GM10266 (cell line): ENCODE measurements around the gene DBF4B.

Experiments used
- DNase-seq: peaks from one replicate; pipeline ENCODE4 v3.0.0; 2012; ENCODE audit errors: extremely low spot score
- TF ChIP-seq, protein P1 (sequence below): IDR thresholded peaks from 2 replicates; pipeline ENCODE4 v1.5.1; 2012; ENCODE audit warnings: mild to moderate bottlenecking, low read depth; ENCODE audit not compliant: control insufficient read depth, insufficient read depth; ENCODE audit errors: missing control alignments

The DBF4B gene

DNA sequence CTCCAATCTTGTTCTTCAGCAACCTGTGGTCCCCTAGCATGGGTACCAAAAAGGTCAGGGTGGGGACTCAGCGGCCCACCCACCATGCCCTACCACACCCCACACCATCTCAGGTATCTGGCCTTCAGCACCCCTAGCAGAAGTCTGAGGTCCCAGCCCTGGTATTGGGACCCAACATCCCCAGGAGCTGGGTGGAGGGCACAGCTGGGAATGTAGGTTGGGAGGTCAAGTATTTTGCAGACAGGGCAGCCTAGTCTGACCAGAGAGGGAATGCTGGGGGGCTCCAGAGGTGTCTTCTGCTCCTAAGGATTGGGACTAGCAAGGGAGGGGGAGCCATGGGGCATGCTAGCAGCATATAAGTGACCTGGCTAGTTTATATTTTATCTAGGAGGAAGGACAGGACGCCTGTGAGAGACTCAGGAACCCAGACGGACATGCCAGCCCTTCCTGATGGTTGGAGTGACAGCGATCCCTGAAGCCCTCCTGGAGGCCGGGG lies 49.5 kb downstream of the DBF4B start:
- TF ChIP-seq, protein P1, sequence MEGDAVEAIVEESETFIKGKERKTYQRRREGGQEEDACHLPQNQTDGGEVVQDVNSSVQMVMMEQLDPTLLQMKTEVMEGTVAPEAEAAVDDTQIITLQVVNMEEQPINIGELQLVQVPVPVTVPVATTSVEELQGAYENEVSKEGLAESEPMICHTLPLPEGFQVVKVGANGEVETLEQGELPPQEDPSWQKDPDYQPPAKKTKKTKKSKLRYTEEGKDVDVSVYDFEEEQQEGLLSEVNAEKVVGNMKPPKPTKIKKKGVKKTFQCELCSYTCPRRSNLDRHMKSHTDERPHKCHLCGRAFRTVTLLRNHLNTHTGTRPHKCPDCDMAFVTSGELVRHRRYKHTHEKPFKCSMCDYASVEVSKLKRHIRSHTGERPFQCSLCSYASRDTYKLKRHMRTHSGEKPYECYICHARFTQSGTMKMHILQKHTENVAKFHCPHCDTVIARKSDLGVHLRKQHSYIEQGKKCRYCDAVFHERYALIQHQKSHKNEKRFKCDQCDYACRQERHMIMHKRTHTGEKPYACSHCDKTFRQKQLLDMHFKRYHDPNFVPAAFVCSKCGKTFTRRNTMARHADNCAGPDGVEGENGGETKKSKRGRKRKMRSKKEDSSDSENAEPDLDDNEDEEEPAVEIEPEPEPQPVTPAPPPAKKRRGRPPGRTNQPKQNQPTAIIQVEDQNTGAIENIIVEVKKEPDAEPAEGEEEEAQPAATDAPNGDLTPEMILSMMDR = no peak
- no peak for DNase-seq

DNA sequence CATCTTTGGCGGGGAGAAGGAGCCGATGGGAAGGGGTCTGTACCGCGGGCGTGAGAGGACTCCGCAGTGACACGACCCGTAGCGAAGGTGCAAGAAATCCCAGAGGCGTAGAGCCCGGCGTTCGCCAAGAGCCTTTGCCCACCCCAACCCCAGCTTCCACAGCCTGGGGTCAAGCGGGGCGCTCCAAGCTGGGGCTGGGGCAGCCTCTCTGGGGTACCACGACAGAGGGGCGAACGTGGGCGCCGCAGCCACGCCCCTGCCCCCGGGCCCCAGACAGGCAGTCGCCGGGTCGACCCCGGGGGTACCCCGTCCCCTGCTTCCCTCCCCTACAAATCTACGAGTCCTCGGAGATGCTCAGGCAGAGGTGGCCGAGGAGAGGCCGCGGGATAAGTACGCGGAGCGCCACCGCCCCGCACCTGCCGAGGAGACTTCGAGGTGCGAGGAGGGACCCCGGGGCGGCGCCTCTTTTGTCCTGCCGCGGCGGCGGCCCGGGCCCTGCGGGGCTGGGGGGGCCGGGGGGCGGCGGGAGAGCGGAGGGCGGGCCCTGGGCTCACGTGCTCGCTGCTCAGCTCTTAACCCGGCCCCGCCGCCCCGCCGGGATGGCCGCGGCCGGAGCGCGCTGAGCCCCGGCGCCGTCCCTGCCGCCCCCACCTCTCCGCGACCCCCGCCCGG lies 50.1 kb downstream of the DBF4B start, which contains the start of gene ADAM11:
ADAM11 (plus strand) TSS at position 575 of the 672 bp plus-strand sequence. CDS start 212 bp downstream, outside the sequence.
- TF ChIP-seq, protein P1 = no peak
- DNase-seq = peak; percentile 68

DNA sequence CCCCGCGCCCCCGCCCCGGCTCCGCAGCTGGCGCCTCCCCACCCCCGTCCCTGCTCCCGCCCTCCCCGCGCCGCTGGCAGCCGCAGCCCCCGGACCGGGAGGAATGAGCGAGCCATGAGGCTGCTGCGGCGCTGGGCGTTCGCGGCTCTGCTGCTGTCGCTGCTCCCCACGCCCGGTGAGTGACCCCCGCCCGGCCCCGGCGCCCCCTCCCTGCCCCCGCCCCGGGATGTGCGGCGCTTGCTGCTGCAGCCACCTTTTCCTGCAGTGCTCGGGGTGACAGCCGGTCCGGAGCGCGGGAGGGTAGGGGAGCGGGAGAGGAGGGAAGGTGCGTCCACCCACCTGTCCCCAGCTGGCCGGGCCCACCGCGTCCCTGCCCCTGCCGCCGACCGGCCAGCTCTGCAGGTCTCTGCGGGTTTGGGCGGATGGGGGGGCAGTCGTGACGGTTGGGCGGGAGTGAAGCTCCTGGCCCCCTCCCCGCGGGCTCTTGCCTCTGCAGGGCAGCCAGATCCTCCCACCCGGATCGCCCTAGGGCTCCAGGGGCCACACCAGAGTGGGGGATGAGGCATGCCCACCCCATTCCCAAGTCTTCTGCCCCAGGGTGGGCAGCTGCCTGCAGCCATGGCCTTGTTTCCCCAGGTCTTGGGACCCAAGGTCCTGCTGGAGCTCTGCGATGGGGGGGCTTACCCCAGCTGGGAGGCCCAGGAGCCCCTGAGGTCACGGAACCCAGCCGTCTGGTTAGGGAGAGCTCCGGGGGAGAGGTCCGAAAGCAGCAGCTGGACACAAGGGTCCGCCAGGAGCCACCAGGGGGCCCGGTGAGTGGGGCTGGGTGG lies 50.8 kb downstream of the DBF4B start:
- DNase-seq = no peak
- TF ChIP-seq, protein P1 = no peak

DNA sequence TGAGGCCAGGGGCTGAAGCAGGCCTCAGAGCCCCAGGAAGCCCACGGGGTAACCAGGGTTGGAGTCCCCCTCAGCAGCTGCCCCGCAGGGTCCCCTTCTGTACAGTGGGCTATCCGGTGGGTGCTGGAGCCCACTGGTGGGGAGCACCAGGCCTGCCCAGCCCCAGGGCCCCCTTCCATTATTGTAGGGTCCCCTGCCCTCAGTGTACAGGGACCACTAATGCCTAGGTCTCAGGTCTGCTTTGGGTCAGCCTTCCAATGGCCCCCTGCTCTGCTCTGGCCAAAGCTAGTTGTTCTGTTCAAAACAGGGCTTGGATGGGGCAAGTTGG lies 51.4 kb downstream of the DBF4B start:
- TF ChIP-seq, protein P1 = no peak
- no peak for DNase-seq

DNA sequence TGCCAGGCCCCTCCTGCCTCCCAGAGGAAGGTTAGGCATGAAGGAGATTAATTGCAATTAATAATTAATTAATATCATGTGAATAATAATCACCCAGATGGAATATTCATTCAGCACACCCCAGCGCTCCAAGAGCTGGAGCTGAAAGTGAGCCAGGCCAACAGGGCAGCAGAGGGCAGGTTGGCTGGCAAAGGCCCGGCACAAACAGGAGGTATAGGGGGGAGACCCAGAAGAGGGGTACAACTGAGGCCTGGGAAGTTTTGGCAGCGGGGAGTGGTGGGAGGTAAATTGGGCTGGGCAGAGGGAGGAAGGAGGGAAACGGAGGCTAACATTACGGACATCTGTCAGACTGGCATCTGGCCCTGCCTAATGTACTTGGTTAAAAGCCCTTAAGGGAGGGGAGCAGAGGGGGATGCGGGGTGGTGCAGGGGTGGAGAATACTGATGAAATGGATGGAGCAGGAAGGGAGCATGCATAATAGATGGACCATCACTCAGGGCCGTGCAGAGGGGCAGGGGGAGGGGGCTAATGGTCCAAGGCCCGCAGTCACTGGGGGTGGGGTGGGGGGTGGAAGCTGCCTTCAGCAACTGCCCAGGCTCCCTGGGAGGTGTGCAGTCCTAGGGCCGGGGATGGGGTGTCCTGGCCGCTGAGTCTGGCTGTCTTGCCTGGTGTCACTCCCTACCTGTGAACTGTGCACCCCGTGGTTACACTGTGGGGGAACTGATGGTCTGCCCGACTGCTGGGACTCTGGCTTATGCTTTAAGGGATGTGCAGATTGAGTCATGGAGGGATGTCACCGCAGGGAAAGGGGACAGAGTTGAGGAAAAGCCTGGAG lies 52.2 kb downstream of the DBF4B start:
- TF ChIP-seq, protein P1 = no peak
- no peak for DNase-seq

DNA sequence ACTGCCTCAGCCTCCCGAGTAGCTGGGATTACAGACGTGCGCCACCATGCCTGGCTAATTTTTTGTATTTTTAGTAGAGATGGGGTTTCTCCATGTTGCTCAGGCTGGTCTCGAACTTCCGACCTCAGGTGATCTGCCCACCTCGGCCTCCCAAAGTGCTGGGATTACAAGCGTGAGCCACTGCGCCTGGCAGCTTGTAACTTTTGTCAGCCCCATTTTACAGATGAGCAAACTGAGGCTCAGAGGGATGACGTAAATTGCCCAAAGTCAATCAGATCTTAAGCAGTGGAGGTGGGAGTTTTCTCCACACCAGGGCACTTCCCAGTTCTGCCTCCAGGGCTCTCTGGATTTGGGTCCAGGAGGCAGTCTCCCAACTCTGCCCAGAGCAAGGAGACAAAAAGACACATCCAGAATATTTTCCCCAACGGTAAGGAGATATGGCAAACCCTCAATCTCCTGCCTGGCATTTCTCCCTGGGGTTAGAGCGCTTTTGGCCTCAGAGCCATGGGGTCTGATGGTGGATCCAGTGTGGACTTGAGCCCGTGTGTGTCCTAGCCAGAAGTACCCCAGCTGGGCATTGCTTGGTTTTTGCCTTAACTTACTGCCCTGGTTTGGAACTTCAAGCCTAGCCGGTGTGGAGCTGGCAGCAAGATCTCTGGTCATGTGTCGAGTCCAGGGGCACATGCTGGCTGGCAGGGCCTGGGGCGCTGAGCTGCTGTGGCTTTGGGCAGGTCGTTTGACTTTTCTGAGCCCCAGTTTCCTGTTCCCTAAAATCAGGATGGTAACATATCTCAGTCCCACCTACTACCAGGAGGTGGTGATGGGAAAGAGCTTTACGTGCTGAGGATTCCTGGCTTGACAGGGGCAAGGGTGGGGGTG lies 53.7 kb downstream of the DBF4B start:
- TF ChIP-seq, protein P1 = no peak
- DNase-seq = no peak
